Measurements from ENCODE around the gene ZDHHC11B.
"Not testable (repeated sequence)": the region's sequence is repeated elsewhere in the genome, so short reads cannot be mapped to it uniquely, and the experiment has no call there.

DNA sequence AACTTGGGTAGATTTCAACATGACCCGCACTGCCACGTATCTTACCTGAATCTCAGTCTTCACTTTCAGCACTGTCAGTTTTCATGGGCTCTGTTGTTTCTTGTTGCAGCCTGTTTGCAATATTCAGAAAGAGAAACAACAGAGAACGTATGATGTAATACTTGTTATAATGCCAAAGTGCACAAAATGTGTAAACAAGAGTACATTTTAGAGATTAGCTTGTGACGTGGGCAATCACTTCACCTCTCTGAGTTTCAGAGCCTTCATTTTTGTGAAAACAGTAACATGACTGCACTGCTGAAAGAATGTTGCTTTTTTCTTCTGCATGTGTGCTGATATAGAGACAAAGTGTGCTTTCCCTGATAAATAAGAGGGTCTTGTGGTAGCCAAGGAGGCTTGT, 16.5 kb upstream of the ZDHHC11B start:
- TF ChIP-seq, protein P1, sequence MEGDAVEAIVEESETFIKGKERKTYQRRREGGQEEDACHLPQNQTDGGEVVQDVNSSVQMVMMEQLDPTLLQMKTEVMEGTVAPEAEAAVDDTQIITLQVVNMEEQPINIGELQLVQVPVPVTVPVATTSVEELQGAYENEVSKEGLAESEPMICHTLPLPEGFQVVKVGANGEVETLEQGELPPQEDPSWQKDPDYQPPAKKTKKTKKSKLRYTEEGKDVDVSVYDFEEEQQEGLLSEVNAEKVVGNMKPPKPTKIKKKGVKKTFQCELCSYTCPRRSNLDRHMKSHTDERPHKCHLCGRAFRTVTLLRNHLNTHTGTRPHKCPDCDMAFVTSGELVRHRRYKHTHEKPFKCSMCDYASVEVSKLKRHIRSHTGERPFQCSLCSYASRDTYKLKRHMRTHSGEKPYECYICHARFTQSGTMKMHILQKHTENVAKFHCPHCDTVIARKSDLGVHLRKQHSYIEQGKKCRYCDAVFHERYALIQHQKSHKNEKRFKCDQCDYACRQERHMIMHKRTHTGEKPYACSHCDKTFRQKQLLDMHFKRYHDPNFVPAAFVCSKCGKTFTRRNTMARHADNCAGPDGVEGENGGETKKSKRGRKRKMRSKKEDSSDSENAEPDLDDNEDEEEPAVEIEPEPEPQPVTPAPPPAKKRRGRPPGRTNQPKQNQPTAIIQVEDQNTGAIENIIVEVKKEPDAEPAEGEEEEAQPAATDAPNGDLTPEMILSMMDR (optimal IDR thresholded peaks at IDR 0.05 in 1 of 3, IDR thresholded peaks at IDR 0.05 in 1 of 3, conservative IDR thresholded peaks at IDR 0.05 in 1 of 3; ENCODE audit: extremely low read depth in 1 of 3, insufficient read depth in 2 of 3, low read length in 3 of 3): not testable (repeated sequence)
- not testable (repeated sequence) for TF ChIP-seq EZH2 (IDR thresholded peaks at IDR 0.05; ENCODE audit: low read length)

Measured in keratinocyte (primary cell).